Hepatocyte (in vitro differentiated cells): ENCODE data around the gene FGF5. TPM values are rescaled to one million over a fixed set of nuclear protein-coding genes. Genes with fewer than 3 reads are reported as not detected.

Source experiments
- DNase-seq: peaks from one replicate; pipeline ENCODE4 v3.0.0-alpha.2; 2016; ENCODE audit warnings: low spot score
- H2AFZ ChIP-seq: fragments of 200-600 bp; sonication (generic); 2 replicates; pipeline ENCODE4 v1.6.0; 2016; ENCODE audit warnings: antibody characterized with exemption, mild to moderate bottlenecking
- H3K27ac ChIP-seq: fragments of 200-600 bp; sonication (generic); 2 replicates; pipeline ENCODE4 v1.5.1; 2016; ENCODE audit warnings: mild to moderate bottlenecking
- H3K27me3 ChIP-seq: fragments of 200-600 bp; sonication (generic); 2 replicates; pipeline ENCODE4 v1.6.1; 2016
- H3K36me3 ChIP-seq: fragments of 200-600 bp; sonication (generic); replicated peaks from 2 replicates; pipeline ENCODE4 v1.5.1; 2016; ENCODE audit warnings: low read depth; ENCODE audit not compliant: insufficient read depth
- H3K4me1 ChIP-seq: fragments of 200-600 bp; sonication (generic); 2 replicates; pipeline ENCODE4 v1.5.1; 2016; ENCODE audit warnings: mild to moderate bottlenecking, moderate library complexity; ENCODE audit not compliant: insufficient read depth
- H3K4me2 ChIP-seq: fragments of 200-600 bp; sonication (generic); 2 replicates; pipeline ENCODE4 v1.6.0; 2016
- H3K4me3 ChIP-seq: fragments of 200-600 bp; sonication (generic); 2 replicates; pipeline ENCODE4 v1.5.1; 2016; ENCODE audit warnings: mild to moderate bottlenecking
- H3K79me2 ChIP-seq: fragments of 200-600 bp; sonication (generic); 2 replicates; pipeline ENCODE4 v1.6.0; 2017; ENCODE audit warnings: mild to moderate bottlenecking
- H3K9me2 ChIP-seq: fragments of 200-600 bp; sonication (generic); replicated peaks from 2 replicates; pipeline ENCODE4 v1.6.0; 2017; ENCODE audit warnings: mild to moderate bottlenecking; ENCODE audit not compliant: insufficient read depth
- H3K9me3 ChIP-seq: fragments of 200-600 bp; sonication (generic); 2 replicates; pipeline ENCODE4 v1.5.1; 2016; ENCODE audit warnings: low read depth, mild to moderate bottlenecking
- H4K20me1 ChIP-seq: fragments of 200-600 bp; sonication (generic); 2 replicates; pipeline ENCODE4 v1.6.0; 2016; ENCODE audit warnings: mild to moderate bottlenecking; ENCODE audit not compliant: insufficient read depth, poor library complexity, severe bottlenecking
- EZH2 ChIP-seq: fragments of 200-600 bp; sonication (generic); IDR thresholded peaks from 2 replicates; pipeline ENCODE4 v1.6.1; 2016; ENCODE audit warnings: antibody characterized with exemption, mild to moderate bottlenecking, borderline replicate concordance
- EZH2phosphoT487 ChIP-seq: fragments of 200-600 bp; sonication (generic); IDR thresholded peaks from one replicate; pipeline ENCODE4 v1.6.1; 2018; ENCODE audit warnings: antibody characterized with exemption, mild to moderate bottlenecking, low read depth, moderate library complexity; ENCODE audit not compliant: unreplicated experiment, severe bottlenecking
- WGBS: methylation state at CpG from one replicate; pipeline ENCODE4 v1.1.6; 2016; ENCODE audit warnings: low lambda C conversion rate; ENCODE audit errors: missing lambda C conversion rate; 5-methylcytosine and 5-hydroxymethylcytosine counted together
- polyA plus RNA-seq: library from polyadenylated mRNA; unstranded; fragments of >200 nt; fragmentation: Nextera tagmentation; extraction: Ambion mirVana; gene quantifications from 2 replicates; pipeline ENCODE4 v1.2.1, GENCODE V29; 2016
- total RNA-seq: library from RNA; depleted of rRNA; stranded (reverse); fragments of >200 nt; gene quantifications from 2 replicates; pipeline ENCODE4 v1.2.3, GENCODE V29; 2014
- TF ChIP-seq, protein P1 (sequence below): fragments of 200-600 bp; sonication (generic); IDR thresholded peaks from 2 replicates; pipeline ENCODE4 v1.5.1; 2016; ENCODE audit warnings: antibody characterized with exemption, mild to moderate bottlenecking; ENCODE audit not compliant: poor library complexity

Gene FGF5
- total and polyA plus RNA-seq, 2 experiments from 2014 or later = 0.42 TPM; not detected in 1

DNA sequence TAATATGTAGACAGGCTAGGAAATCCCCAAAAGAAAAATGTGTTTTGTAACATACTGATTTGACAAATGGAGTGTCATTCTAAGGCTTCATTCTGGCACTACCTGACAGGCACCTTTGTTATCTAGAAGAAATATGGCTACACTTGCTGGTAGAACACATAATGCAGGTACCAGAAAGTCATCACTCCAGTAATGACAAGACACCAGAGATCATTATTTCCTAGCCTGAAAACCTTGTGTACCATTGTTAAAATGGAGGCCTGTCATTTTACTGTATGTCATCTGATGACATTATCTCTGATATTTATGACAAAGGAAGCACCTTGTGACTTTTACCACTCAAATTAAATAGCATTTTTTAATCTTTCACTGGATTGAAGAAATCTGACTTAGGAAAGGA is 13.5 kb upstream of the FGF5 start:
- no peaks in the 10 kb centered on the region for H3K9me3 ChIP-seq
- TF ChIP-seq, protein P1, sequence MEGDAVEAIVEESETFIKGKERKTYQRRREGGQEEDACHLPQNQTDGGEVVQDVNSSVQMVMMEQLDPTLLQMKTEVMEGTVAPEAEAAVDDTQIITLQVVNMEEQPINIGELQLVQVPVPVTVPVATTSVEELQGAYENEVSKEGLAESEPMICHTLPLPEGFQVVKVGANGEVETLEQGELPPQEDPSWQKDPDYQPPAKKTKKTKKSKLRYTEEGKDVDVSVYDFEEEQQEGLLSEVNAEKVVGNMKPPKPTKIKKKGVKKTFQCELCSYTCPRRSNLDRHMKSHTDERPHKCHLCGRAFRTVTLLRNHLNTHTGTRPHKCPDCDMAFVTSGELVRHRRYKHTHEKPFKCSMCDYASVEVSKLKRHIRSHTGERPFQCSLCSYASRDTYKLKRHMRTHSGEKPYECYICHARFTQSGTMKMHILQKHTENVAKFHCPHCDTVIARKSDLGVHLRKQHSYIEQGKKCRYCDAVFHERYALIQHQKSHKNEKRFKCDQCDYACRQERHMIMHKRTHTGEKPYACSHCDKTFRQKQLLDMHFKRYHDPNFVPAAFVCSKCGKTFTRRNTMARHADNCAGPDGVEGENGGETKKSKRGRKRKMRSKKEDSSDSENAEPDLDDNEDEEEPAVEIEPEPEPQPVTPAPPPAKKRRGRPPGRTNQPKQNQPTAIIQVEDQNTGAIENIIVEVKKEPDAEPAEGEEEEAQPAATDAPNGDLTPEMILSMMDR = no peak
- TF ChIP-seq EZH2phosphoT487 (no peak), EZH2 (no peak)
- H3K9me2 ChIP-seq = no peaks in the 10 kb centered on the region
- H3K27me3 ChIP-seq = peaks cover 26% of the 10 kb centered on the region
- no peak overlapping the region for H3K27ac ChIP-seq
- H3K4me1 ChIP-seq = no peaks in the 10 kb centered on the region
- H3K4me2 ChIP-seq = no peak overlapping the region
- H4K20me1 ChIP-seq = no peaks in the 10 kb centered on the region
- H3K79me2 ChIP-seq = no peaks in the 10 kb centered on the region
- H3K36me3 ChIP-seq = no peaks in the 10 kb centered on the region
- no peak overlapping the region for H3K4me3 ChIP-seq
- no peak overlapping the region for H2AFZ ChIP-seq
- no peak for DNase-seq

DNA sequence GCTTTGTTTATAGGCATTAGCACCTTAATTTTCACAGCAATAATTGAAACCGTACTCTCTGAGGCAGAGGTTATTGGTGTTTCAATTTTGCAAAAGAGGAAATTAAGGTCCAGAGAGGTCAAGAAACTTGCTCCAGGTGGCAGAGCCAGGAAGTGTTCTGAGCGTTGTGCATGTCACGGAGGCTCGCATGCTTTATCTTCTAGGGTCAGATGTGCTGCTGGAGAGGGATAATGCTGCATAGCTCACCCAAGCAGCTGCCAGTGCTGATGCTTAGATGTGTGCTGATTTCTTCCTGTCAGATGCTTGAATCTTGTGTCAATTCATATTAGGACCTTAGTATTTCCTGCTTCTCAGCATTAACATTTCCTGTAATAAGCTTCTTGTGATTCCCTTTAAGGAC is 13.0 kb upstream of the FGF5 start:
- Histone ChIP-seq H2AFZ (no peak overlapping the region), H3K4me3 (no peak overlapping the region), H3K4me2 (no peak overlapping the region), H3K79me2 (no peaks in the 10 kb centered on the region), H3K27me3 (peaks cover 30% of the 10 kb centered on the region), H3K36me3 (no peaks in the 10 kb centered on the region), H3K9me2 (no peaks in the 10 kb centered on the region), H3K4me1 (no peaks in the 10 kb centered on the region), H3K9me3 (no peaks in the 10 kb centered on the region), H3K27ac (no peak overlapping the region), H4K20me1 (no peaks in the 10 kb centered on the region)
- 63% methylated on average over 4 of the region's 4 CpGs for WGBS
- DNase-seq = no peak
- TF ChIP-seq, protein P1 = no peak
- TF ChIP-seq EZH2phosphoT487 = no peak
- TF ChIP-seq EZH2 = no peak

DNA sequence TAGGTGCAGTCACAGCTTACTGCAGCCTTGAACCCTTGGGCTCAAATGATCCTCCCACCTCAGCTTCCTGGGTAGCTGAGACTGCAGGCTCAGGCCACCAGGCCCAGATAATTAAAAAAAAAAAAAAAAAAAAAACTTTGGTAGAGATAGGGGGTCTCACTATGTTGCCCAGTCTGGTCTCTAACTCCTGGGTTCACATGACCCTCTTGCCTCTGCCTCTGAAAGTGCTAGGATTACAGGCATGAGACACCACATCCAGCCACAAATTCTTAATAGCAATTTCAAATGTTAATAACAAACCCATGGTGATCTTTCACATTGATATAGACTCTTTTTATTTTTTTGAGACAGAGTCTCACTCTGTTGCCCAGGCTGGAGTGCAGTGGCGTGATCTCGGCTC is 12.3 kb upstream of the FGF5 start:
- Histone ChIP-seq H3K4me3 (no peak overlapping the region), H3K9me2 (no peaks in the 10 kb centered on the region), H3K9me3 (no peaks in the 10 kb centered on the region), H3K4me1 (no peaks in the 10 kb centered on the region), H4K20me1 (no peaks in the 10 kb centered on the region), H3K4me2 (no peak overlapping the region), H2AFZ (no peak overlapping the region), H3K27ac (no peak overlapping the region), H3K27me3 (peaks cover 36% of the 10 kb centered on the region), H3K79me2 (no peaks in the 10 kb centered on the region), H3K36me3 (no peaks in the 10 kb centered on the region)
- TF ChIP-seq EZH2 (no peak), EZH2phosphoT487 (no peak)
- TF ChIP-seq, protein P1 = no peak
- WGBS = 97% methylated on average over 2 of the region's 2 CpGs
- DNase-seq = no peak

DNA sequence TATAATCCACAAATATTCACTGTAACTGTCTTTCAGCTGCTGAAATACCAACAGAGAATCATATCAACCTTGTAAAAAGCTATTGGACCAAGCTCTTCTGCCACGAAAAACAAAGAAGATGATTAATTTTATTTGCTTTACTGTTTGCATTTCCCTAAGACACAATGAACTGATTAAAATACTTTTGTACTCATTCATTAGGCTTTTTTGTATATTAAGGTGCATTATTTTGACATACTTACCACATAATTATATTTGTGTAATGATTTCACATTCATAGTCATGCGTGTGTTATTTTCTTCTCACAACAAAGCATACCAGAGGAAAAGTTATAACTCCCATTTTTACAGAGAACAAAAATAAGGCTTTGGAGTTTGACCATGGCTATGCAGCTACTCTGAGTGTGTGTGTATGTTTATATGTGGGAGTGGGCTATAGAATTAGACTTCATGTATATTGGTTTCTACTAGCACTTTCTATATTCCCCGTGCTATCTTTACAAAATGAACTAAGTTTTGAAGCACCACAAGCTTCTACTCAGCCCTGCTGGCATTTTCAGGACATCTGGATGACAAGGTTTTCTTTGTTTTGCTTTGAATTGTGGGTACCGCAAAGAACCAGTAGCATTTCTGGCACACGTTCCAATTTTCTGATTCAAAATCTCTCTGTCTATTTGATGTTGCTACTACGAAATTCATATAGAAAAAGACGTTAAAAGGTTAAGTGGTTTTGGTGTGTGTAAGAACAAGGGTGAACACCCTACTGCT is 11.0 kb upstream of the FGF5 start:
- H2AFZ ChIP-seq = no peak overlapping the region
- H3K4me2 ChIP-seq = no peak overlapping the region
- TF ChIP-seq EZH2phosphoT487 (no peak), EZH2 (no peak)
- TF ChIP-seq, protein P1 = no peak
- H3K27ac ChIP-seq = no peak overlapping the region
- 76% methylated on average over 7 of the region's 7 CpGs for WGBS
- H3K9me3 ChIP-seq = no peaks in the 10 kb centered on the region
- H3K79me2 ChIP-seq = no peaks in the 10 kb centered on the region
- H3K9me2 ChIP-seq = no peaks in the 10 kb centered on the region
- DNase-seq = no peak
- no peaks in the 10 kb centered on the region for H3K36me3 ChIP-seq
- no peak overlapping the region for H3K4me3 ChIP-seq
- no peaks in the 10 kb centered on the region for H4K20me1 ChIP-seq
- H3K4me1 ChIP-seq = no peaks in the 10 kb centered on the region
- peaks cover 49% of the 10 kb centered on the region for H3K27me3 ChIP-seq
